ENCODE results near the gene KCTD11. TPM values are rescaled to one million over a fixed set of nuclear protein-coding genes. Genes with fewer than 3 reads are reported as not detected.

Gene KCTD11
- total RNA-seq, 1 experiment from 2014 or later = 3.7 TPM

GRCh38 chr17:7403977-7404736 lies 52.2 kb downstream of the KCTD11 start, which contains the start of gene TMEM256:
Gene TMEM256, minus strand, starts transcription at chr17:7404097. Its CDS starts 13 bp downstream, at chr17:7404084.
- peak; percentile 100 for DNase-seq (ENCODE audit: low read depth)

Other genes starting within 250 kb of the KCTD11 start
- gene ASGR2, start 237.3 kb upstream of the KCTD11 start, total RNA-seq (2014; rRNA removed; shearing (Covaris generic)) = not detected in 2 replicates
- gene ASGR1, start 172.8 kb upstream of the KCTD11 start, total RNA-seq (2014; rRNA removed; shearing (Covaris generic)) = 0.29 and 1.2 TPM in 2 replicates
- 3.1 and 4.4 TPM in 2 replicates for gene DLG4, start 132.3 kb upstream of the KCTD11 start, total RNA-seq (2014; rRNA removed; shearing (Covaris generic))
- 306 and 420 TPM in 2 replicates for gene ACADVL, start 132.2 kb upstream of the KCTD11 start, total RNA-seq (2014; rRNA removed; shearing (Covaris generic))
- 22.2 and 42.7 TPM in 2 replicates for gene DVL2, start 117.6 kb upstream of the KCTD11 start, total RNA-seq (2014; rRNA removed; shearing (Covaris generic))
- 44.5 and 54.8 TPM in 2 replicates for gene PHF23, start 112.7 kb upstream of the KCTD11 start, total RNA-seq (2014; rRNA removed; shearing (Covaris generic))
- gene GABARAP, start 109.7 kb upstream of the KCTD11 start, total RNA-seq (2014; rRNA removed; shearing (Covaris generic)) = 108 and 113 TPM in 2 replicates
- 25.5 and 27.6 TPM in 2 replicates for gene CTDNEP1, start 100.4 kb upstream of the KCTD11 start, total RNA-seq (2014; rRNA removed; shearing (Covaris generic))
- gene ELP5, start 99.9 kb upstream of the KCTD11 start, total RNA-seq (2014; rRNA removed; shearing (Covaris generic)) = 34.9 and 50.3 TPM in 2 replicates
- not detected in 2 replicates for gene CLDN7, start 89.7 kb upstream of the KCTD11 start, total RNA-seq (2014; rRNA removed; shearing (Covaris generic))
- gene SLC2A4, start 70.4 kb upstream of the KCTD11 start, total RNA-seq (2014; rRNA removed; shearing (Covaris generic)) = 0.06 TPM in 1 of 2 replicates, not detected in the other
- gene YBX2, start 57.5 kb upstream of the KCTD11 start, total RNA-seq (2014; rRNA removed; shearing (Covaris generic)) = 0.15 and 2.4 TPM in 2 replicates
- 861 and 1,090 TPM in 2 replicates for gene EIF5A, start 44.5 kb upstream of the KCTD11 start, total RNA-seq (2014; rRNA removed; shearing (Covaris generic))
- gene GPS2, start 36.8 kb upstream of the KCTD11 start, total RNA-seq (2014; rRNA removed; shearing (Covaris generic)) = 84.3 and 91.6 TPM in 2 replicates
- 15.3 and 17.0 TPM in 2 replicates for gene NEURL4, start 22.8 kb upstream of the KCTD11 start, total RNA-seq (2014; rRNA removed; shearing (Covaris generic))
- 2.7 TPM in 1 of 2 replicates, not detected in the other for gene ACAP1, start 15.6 kb upstream of the KCTD11 start, total RNA-seq (2014; rRNA removed; shearing (Covaris generic))
- gene TMEM95, start 3.0 kb downstream of the KCTD11 start, total RNA-seq (2014; rRNA removed; shearing (Covaris generic)) = not detected in 2 replicates
- 2.6 and 4.5 TPM in 2 replicates for gene TNK1, start 28.9 kb downstream of the KCTD11 start, total RNA-seq (2014; rRNA removed; shearing (Covaris generic))
- 14.1 TPM in 2 replicates for gene PLSCR3, start 42.4 kb downstream of the KCTD11 start, total RNA-seq (2014; rRNA removed; shearing (Covaris generic))
- gene TMEM256, start 51.9 kb downstream of the KCTD11 start, total RNA-seq (2014; rRNA removed; shearing (Covaris generic)) = 43.7 and 68.8 TPM in 2 replicates
- 1.4 and 1.9 TPM in 2 replicates for gene NLGN2, start 55.7 kb downstream of the KCTD11 start, total RNA-seq (2014; rRNA removed; shearing (Covaris generic))
- not detected in 2 replicates for gene SPEM1, start 68.2 kb downstream of the KCTD11 start, total RNA-seq (2014; rRNA removed; shearing (Covaris generic))
- not detected in 2 replicates for gene SPEM2, start 73.5 kb downstream of the KCTD11 start, total RNA-seq (2014; rRNA removed; shearing (Covaris generic))
- not detected in 2 replicates for gene SPEM3, start 76.7 kb downstream of the KCTD11 start, total RNA-seq (2014; rRNA removed; shearing (Covaris generic))
- gene TMEM102, start 83.3 kb downstream of the KCTD11 start, total RNA-seq (2014; rRNA removed; shearing (Covaris generic)) = 2.3 and 6.6 TPM in 2 replicates
- gene FGF11, start 87.3 kb downstream of the KCTD11 start, total RNA-seq (2014; rRNA removed; shearing (Covaris generic)) = 1.5 and 3.0 TPM in 2 replicates
- 7.0 and 8.6 TPM in 2 replicates for gene CHRNB1, start 92.9 kb downstream of the KCTD11 start, total RNA-seq (2014; rRNA removed; shearing (Covaris generic))
- gene ZBTB4, start 127.5 kb downstream of the KCTD11 start, total RNA-seq (2014; rRNA removed; shearing (Covaris generic)) = 6.1 and 6.5 TPM in 2 replicates
- gene SLC35G6, start 129.3 kb downstream of the KCTD11 start, total RNA-seq (2014; rRNA removed; shearing (Covaris generic)) = 0.06 TPM in 1 of 2 replicates, not detected in the other
- 56.2 and 74.4 TPM in 2 replicates for gene POLR2A, start 132.2 kb downstream of the KCTD11 start, total RNA-seq (2014; rRNA removed; shearing (Covaris generic))
- 1.6 and 6.4 TPM in 2 replicates for gene TNFSF12, start 196.9 kb downstream of the KCTD11 start, total RNA-seq (2014; rRNA removed; shearing (Covaris generic))
- 1.9 TPM in 1 of 2 replicates, not detected in the other for gene TNFSF13, start 206.6 kb downstream of the KCTD11 start, total RNA-seq (2014; rRNA removed; shearing (Covaris generic))
- 92.2 and 104 TPM in 2 replicates for gene SENP3, start 209.8 kb downstream of the KCTD11 start, total RNA-seq (2014; rRNA removed; shearing (Covaris generic))
- 13.8 and 15.0 TPM in 2 replicates for gene CD68, start 227.5 kb downstream of the KCTD11 start, total RNA-seq (2014; rRNA removed; shearing (Covaris generic))
- 183 and 266 TPM in 2 replicates for gene MPDU1, start 231.7 kb downstream of the KCTD11 start, total RNA-seq (2014; rRNA removed; shearing (Covaris generic))
- gene SOX15, start 237.9 kb downstream of the KCTD11 start, total RNA-seq (2014; rRNA removed; shearing (Covaris generic)) = 0.57 TPM in 1 of 2 replicates, not detected in the other

All from Daoy (cell line).